ENCODE data around the gene CEP164. TPM values are rescaled to one million over a fixed set of nuclear protein-coding genes. Genes with fewer than 3 reads are reported as not detected.

Gene CEP164
- total RNA-seq, 1 experiment from 2014 or later, result 37.5 TPM

GRCh38 chr11:117459123-117459978 is 131.7 kb downstream of the CEP164 start:
- DNase-seq (ENCODE audit: low read depth), result no peak

- DNase-seq (ENCODE audit: low read depth), result no peak
Observed at GRCh38 chr11:117459979-117460300, 132.3 kb downstream of the CEP164 start.

GRCh38 chr11:117461396-117462182 is 133.9 kb downstream of the CEP164 start:
- no peak for DNase-seq (ENCODE audit: low read depth)

- no peak for DNase-seq (ENCODE audit: low read depth)
Observed at GRCh38 chr11:117462183-117462863, 134.7 kb downstream of the CEP164 start.

GRCh38 chr11:117462864-117463247 is 135.2 kb downstream of the CEP164 start:
- DNase-seq (ENCODE audit: low read depth), result no peak

Other genes with a start within 250 kb of the CEP164 start
- gene SIK3, start 229.4 kb upstream of the CEP164 start, total RNA-seq (2014; rRNA removed), result 11.4 and 12.2 TPM in 2 replicates
- gene PAFAH1B2, start 183.6 kb upstream of the CEP164 start, total RNA-seq (2014; rRNA removed), result 108 and 117 TPM in 2 replicates
- 18.3 and 18.7 TPM in 2 replicates for gene SIDT2, start 149.1 kb upstream of the CEP164 start, total RNA-seq (2014; rRNA removed)
- gene TAGLN, start 128.5 kb upstream of the CEP164 start, total RNA-seq (2014; rRNA removed), result 486 and 622 TPM in 2 replicates
- gene PCSK7, start 95.8 kb upstream of the CEP164 start, total RNA-seq (2014; rRNA removed), result 51.6 and 61.0 TPM in 2 replicates
- gene RNF214, start 95.2 kb upstream of the CEP164 start, total RNA-seq (2014; rRNA removed), result 9.3 and 12.6 TPM in 2 replicates
- gene BACE1-AS, start 36.5 kb upstream of the CEP164 start, total RNA-seq (2014; rRNA removed), result 3.4 and 4.7 TPM in 2 replicates
- gene BACE1, start 11.6 kb upstream of the CEP164 start, total RNA-seq (2014; rRNA removed), result 29.8 and 38.5 TPM in 2 replicates

Measured in LHCN-M2 (cell line).